Erythroblast (primary cell): ENCODE measurements around the gene CLTB.
"Not testable (repeated sequence)": the region's sequence is repeated elsewhere in the genome, so short reads cannot be mapped to it uniquely, and the experiment has no call there.

Source experiments
- GATA1 ChIP-seq: IDR thresholded peaks from 2 replicates; pipeline ENCODE4 v1.6.1; 2011; ENCODE audit warnings: low read depth, mild to moderate bottlenecking, control low read depth, low read length, moderate library complexity
- POLR2A ChIP-seq: IDR thresholded peaks from 2 replicates; pipeline ENCODE4 v1.6.1; 2011; ENCODE audit warnings: mild to moderate bottlenecking, low read length

GRCh38 chr5:176442911-176443310, 26.6 kb upstream of the CLTB start:
- not testable (repeated sequence) for TF ChIP-seq POLR2A, GATA1
